ENCODE results near the gene RNU6-9.

Gene RNU6-9

DNA sequence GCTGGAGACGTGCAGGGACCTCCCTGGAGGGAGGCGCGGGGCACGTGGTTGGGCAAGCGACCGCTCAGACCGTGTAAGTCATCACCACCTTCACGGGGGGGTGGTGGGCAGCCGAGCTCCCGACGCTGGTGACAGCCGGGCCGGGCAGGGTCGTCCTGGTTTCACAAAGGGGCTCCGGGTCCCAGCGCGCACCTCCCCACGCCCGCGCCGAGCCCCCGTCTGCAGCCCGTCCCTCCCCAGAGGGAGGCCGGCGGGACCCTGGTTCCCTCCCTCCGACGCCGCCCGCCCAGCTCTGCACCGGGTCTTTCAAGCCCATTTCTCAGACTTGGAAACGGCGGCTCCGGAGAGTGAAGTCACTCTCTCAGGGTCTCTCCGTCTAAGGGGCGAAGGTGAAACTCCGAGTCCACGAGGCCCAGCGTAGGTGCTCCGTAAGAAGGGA is 31.8 kb downstream of the RNU6-9 start (continued):
- TF ChIP-seq, protein P1, sequence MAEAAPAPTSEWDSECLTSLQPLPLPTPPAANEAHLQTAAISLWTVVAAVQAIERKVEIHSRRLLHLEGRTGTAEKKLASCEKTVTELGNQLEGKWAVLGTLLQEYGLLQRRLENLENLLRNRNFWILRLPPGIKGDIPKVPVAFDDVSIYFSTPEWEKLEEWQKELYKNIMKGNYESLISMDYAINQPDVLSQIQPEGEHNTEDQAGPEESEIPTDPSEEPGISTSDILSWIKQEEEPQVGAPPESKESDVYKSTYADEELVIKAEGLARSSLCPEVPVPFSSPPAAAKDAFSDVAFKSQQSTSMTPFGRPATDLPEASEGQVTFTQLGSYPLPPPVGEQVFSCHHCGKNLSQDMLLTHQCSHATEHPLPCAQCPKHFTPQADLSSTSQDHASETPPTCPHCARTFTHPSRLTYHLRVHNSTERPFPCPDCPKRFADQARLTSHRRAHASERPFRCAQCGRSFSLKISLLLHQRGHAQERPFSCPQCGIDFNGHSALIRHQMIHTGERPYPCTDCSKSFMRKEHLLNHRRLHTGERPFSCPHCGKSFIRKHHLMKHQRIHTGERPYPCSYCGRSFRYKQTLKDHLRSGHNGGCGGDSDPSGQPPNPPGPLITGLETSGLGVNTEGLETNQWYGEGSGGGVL (tag by site-specific recombination; IDR thresholded peaks at IDR 0.05) = no peak; the same call in 1 of the 2 replicates
- TF ChIP-seq, protein P2, sequence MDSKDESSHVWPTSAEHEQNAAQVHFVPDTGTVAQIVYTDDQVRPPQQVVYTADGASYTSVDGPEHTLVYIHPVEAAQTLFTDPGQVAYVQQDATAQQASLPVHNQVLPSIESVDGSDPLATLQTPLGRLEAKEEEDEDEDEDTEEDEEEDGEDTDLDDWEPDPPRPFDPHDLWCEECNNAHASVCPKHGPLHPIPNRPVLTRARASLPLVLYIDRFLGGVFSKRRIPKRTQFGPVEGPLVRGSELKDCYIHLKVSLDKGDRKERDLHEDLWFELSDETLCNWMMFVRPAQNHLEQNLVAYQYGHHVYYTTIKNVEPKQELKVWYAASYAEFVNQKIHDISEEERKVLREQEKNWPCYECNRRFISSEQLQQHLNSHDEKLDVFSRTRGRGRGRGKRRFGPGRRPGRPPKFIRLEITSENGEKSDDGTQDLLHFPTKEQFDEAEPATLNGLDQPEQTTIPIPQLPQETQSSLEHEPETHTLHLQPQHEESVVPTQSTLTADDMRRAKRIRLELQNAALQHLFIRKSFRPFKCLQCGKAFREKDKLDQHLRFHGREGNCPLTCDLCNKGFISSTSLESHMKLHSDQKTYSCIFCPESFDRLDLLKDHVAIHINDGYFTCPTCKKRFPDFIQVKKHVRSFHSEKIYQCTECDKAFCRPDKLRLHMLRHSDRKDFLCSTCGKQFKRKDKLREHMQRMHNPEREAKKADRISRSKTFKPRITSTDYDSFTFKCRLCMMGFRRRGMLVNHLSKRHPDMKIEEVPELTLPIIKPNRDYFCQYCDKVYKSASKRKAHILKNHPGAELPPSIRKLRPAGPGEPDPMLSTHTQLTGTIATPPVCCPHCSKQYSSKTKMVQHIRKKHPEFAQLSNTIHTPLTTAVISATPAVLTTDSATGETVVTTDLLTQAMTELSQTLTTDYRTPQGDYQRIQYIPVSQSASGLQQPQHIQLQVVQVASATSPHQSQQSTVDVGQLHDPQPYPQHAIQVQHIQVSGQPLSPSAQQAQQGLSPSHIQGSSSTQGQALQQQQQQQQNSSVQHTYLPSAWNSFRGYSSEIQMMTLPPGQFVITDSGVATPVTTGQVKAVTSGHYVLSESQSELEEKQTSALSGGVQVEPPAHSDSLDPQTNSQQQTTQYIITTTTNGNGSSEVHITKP (tag by site-specific recombination; IDR thresholded peaks at IDR 0.05) = peak; percentile 58
- no peak for TF ChIP-seq ZNF416 (tag by site-specific recombination; IDR thresholded peaks at IDR 0.05)
- TF ChIP-seq, protein P3, sequence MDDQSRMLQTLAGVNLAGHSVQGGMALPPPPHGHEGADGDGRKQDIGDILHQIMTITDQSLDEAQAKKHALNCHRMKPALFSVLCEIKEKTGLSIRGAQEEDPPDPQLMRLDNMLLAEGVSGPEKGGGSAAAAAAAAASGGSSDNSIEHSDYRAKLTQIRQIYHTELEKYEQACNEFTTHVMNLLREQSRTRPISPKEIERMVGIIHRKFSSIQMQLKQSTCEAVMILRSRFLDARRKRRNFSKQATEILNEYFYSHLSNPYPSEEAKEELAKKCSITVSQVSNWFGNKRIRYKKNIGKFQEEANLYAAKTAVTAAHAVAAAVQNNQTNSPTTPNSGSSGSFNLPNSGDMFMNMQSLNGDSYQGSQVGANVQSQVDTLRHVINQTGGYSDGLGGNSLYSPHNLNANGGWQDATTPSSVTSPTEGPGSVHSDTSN (CRISPR knock-in tag; IDR thresholded peaks at IDR 0.05) = no peak
- TF ChIP-seq ZSCAN30 (tag by site-specific recombination; IDR thresholded peaks at IDR 0.05) = no peak
- TF ChIP-seq ZBTB7A (tag by site-specific recombination; IDR thresholded peaks at IDR 0.05; ENCODE audit: low read depth) = peak; percentile 82
- no peak for TF ChIP-seq ZNF837 (tag by site-specific recombination; IDR thresholded peaks at IDR 0.05)
- no peak for TF ChIP-seq ZNF221 (tag by site-specific recombination; IDR thresholded peaks at IDR 0.05; ENCODE audit: borderline replicate concordance)
- TF ChIP-seq, protein P4, sequence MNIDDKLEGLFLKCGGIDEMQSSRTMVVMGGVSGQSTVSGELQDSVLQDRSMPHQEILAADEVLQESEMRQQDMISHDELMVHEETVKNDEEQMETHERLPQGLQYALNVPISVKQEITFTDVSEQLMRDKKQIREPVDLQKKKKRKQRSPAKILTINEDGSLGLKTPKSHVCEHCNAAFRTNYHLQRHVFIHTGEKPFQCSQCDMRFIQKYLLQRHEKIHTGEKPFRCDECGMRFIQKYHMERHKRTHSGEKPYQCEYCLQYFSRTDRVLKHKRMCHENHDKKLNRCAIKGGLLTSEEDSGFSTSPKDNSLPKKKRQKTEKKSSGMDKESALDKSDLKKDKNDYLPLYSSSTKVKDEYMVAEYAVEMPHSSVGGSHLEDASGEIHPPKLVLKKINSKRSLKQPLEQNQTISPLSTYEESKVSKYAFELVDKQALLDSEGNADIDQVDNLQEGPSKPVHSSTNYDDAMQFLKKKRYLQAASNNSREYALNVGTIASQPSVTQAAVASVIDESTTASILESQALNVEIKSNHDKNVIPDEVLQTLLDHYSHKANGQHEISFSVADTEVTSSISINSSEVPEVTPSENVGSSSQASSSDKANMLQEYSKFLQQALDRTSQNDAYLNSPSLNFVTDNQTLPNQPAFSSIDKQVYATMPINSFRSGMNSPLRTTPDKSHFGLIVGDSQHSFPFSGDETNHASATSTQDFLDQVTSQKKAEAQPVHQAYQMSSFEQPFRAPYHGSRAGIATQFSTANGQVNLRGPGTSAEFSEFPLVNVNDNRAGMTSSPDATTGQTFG (tag by site-specific recombination; IDR thresholded peaks at IDR 0.05; ENCODE audit: borderline replicate concordance) = no peak
- TF ChIP-seq ZNF184 (tag by site-specific recombination; IDR thresholded peaks at IDR 0.05) = no peak
- TF ChIP-seq ZNF747 (tag by site-specific recombination; IDR thresholded peaks at IDR 0.05) = no peak
- no peak for TF ChIP-seq ZNF549 (tag by site-specific recombination; IDR thresholded peaks at IDR 0.05)
- TF ChIP-seq ZNF311 (tag by site-specific recombination; IDR thresholded peaks at IDR 0.05; ENCODE audit: borderline replicate concordance) = no peak
- TF ChIP-seq ZBTB8A (tag by site-specific recombination; IDR thresholded peaks at IDR 0.05) = peak; percentile 50; the same call in 1 of the 2 replicates
- no peak for TF ChIP-seq SALL2 (tag by site-specific recombination; IDR thresholded peaks at IDR 0.05; ENCODE audit: borderline replicate concordance)
- 0 out of 2 replicates have a peak, but pooled peaks have one; percentile 71 for TF ChIP-seq ZNF660 (tag by site-specific recombination; IDR thresholded peaks at IDR 0.05)
- TF ChIP-seq GLIS1 (tag by site-specific recombination; IDR thresholded peaks at IDR 0.05) = peak; percentile 71
- no peak for TF ChIP-seq ZNF677 (tag by site-specific recombination; IDR thresholded peaks at IDR 0.05)
- no peak for TF ChIP-seq ZNF211 (tag by site-specific recombination; IDR thresholded peaks at IDR 0.05; ENCODE audit: low read depth)
- TF ChIP-seq ZNF600 (tag by site-specific recombination; IDR thresholded peaks at IDR 0.05) = 0 out of 2 replicates have a peak, but pooled peaks have one; percentile 41
- TF ChIP-seq ZNF239 (tag by site-specific recombination; IDR thresholded peaks at IDR 0.05) = no peak
- TF ChIP-seq, protein P5, sequence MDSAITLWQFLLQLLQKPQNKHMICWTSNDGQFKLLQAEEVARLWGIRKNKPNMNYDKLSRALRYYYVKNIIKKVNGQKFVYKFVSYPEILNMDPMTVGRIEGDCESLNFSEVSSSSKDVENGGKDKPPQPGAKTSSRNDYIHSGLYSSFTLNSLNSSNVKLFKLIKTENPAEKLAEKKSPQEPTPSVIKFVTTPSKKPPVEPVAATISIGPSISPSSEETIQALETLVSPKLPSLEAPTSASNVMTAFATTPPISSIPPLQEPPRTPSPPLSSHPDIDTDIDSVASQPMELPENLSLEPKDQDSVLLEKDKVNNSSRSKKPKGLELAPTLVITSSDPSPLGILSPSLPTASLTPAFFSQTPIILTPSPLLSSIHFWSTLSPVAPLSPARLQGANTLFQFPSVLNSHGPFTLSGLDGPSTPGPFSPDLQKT (IDR thresholded peaks at IDR 0.05; ENCODE audit: borderline replicate concordance, low read depth, low read length) = no peak
- peak; percentile 61 for TF ChIP-seq ZNF335 (tag by site-specific recombination; conservative IDR thresholded peaks at IDR 0.05)
- no peak for TF ChIP-seq ZNF510 (tag by site-specific recombination; IDR thresholded peaks at IDR 0.05; ENCODE audit: insufficient replicate concordance)
- peak; percentile 91 for TF ChIP-seq ZEB2 (tag by site-specific recombination; IDR thresholded peaks at IDR 0.05)
- no peak for TF ChIP-seq ZNF785 (tag by site-specific recombination; IDR thresholded peaks at IDR 0.05)
- TF ChIP-seq SP7 (tag by site-specific recombination; IDR thresholded peaks at IDR 0.05) = peak; percentile 69; the same call in 1 of the 2 replicates
- no peak; the same call in 1 of the 2 replicates for TF ChIP-seq HIC1 (tag by site-specific recombination; IDR thresholded peaks at IDR 0.05)
